Thoracic aorta (tissue), 2 donors: Measurements from ENCODE around the gene ADAMTS17. TPM values are rescaled to one million over a fixed set of nuclear protein-coding genes. Genes with fewer than 3 reads are reported as not detected.

Experiments
- ATAC-seq: fragments of 150-250 bp; one replicate; pipeline ENCODE4 v1.8.0; 2017; ENCODE audit warnings: low read depth; ENCODE audit not compliant: insufficient number of reproducible peaks, low FRiP score
- DNase-seq: peaks from one replicate; pipeline ENCODE4 v3.0.0-alpha.2; 2020; ENCODE audit warnings: low spot score
- H3K27ac ChIP-seq, 2 donors: fragments of 200-600 bp; sonication (generic); 1 replicate in 1 of 2; 2 replicates in 1 of 2; pipeline ENCODE4 v1.5.1; 2016; ENCODE audit warnings: mild to moderate bottlenecking in 2 of 2, moderate library complexity in 2 of 2
- H3K27me3 ChIP-seq: fragments of 200-600 bp; sonication (generic); replicated peaks from 2 replicates; pipeline ENCODE4 v1.6.0; 2016; ENCODE audit warnings: mild to moderate bottlenecking; ENCODE audit not compliant: insufficient read depth
- H3K36me3 ChIP-seq: fragments of 200-600 bp; sonication (generic); one replicate; pipeline ENCODE4 v1.5.1; 2016
- H3K4me1 ChIP-seq, 2 donors: fragments of 200-600 bp; sonication (generic); 1 replicate in 1 of 2; 2 replicates in 1 of 2; pipeline versions ENCODE4 v1.5.1 to v1.6.0; 2016; ENCODE audit warnings: low read depth in 2 of 2, mild to moderate bottlenecking in 1 of 2; ENCODE audit not compliant: control insufficient read depth in 1 of 2
- H3K4me3 ChIP-seq: fragments of 200-600 bp; sonication (generic); 2 replicates; pipeline ENCODE4 v1.5.1; 2016; ENCODE audit warnings: mild to moderate bottlenecking
- H3K9me3 ChIP-seq: fragments of 200-600 bp; sonication (generic); 2 replicates; pipeline ENCODE4 v1.5.1; 2016
- total RNA-seq, 2 donors: library from RNA; depleted of rRNA; stranded (reverse); fragments of >200 nt; gene quantifications; one replicate each; pipeline versions ENCODE4 v1.1.0 to v1.2.3, GENCODE V29; 2016
- TF ChIP-seq, protein P1 (sequence below): fragments of 200-600 bp; sonication (generic); IDR thresholded peaks from one replicate; pipeline ENCODE4 v1.5.1; 2019; ENCODE audit warnings: antibody characterized with exemption

ADAMTS17 gene
- total RNA-seq, 2 donors from 2014 or later, result 2.8 to 8.1 TPM

DNA sequence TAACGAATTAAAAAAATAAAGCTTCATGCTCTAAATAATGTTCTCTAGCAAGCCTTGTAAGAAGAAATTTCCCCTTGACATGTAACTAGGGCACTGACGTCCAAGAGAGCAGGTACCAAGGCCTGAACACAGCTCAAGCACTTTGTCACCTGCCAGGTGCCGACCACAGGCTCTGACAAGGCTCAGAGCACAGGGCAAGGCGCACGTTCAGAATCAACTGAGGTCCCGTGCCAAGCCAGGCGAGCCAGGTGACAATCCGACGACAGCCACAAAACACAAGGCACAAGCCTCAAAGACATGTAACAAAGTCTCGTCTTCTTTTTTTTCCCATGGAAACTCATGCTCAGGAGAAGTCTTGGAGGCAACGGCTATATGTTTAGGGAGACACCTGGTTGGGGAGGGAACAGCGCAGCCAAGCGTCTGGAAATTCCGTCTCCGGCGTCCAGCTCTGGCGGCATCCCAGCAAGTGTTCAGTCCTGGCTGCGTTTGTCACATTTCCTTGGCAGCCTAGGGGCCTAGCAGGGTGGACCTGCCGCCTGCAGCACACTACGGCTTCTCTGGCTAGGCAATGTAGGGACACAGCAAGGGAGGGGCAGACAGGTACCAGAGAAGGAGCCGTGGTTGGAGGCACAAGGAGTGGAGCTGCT, 76.7 kb downstream of the ADAMTS17 start:
- H3K27me3 ChIP-seq, result no peaks in the 10 kb centered on the region
- no peak overlapping the region for H3K4me3 ChIP-seq
- TF ChIP-seq, protein P1, sequence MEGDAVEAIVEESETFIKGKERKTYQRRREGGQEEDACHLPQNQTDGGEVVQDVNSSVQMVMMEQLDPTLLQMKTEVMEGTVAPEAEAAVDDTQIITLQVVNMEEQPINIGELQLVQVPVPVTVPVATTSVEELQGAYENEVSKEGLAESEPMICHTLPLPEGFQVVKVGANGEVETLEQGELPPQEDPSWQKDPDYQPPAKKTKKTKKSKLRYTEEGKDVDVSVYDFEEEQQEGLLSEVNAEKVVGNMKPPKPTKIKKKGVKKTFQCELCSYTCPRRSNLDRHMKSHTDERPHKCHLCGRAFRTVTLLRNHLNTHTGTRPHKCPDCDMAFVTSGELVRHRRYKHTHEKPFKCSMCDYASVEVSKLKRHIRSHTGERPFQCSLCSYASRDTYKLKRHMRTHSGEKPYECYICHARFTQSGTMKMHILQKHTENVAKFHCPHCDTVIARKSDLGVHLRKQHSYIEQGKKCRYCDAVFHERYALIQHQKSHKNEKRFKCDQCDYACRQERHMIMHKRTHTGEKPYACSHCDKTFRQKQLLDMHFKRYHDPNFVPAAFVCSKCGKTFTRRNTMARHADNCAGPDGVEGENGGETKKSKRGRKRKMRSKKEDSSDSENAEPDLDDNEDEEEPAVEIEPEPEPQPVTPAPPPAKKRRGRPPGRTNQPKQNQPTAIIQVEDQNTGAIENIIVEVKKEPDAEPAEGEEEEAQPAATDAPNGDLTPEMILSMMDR, result no peak
- no peak overlapping the region for H3K27ac ChIP-seq
- no peaks in the 10 kb centered on the region for H3K9me3 ChIP-seq
- no peak for DNase-seq
- ATAC-seq, result no peak
- no peaks in the 10 kb centered on the region for H3K36me3 ChIP-seq
- peaks cover 0 to 7% of the 10 kb centered on the region in 2 donors for H3K4me1 ChIP-seq

DNA sequence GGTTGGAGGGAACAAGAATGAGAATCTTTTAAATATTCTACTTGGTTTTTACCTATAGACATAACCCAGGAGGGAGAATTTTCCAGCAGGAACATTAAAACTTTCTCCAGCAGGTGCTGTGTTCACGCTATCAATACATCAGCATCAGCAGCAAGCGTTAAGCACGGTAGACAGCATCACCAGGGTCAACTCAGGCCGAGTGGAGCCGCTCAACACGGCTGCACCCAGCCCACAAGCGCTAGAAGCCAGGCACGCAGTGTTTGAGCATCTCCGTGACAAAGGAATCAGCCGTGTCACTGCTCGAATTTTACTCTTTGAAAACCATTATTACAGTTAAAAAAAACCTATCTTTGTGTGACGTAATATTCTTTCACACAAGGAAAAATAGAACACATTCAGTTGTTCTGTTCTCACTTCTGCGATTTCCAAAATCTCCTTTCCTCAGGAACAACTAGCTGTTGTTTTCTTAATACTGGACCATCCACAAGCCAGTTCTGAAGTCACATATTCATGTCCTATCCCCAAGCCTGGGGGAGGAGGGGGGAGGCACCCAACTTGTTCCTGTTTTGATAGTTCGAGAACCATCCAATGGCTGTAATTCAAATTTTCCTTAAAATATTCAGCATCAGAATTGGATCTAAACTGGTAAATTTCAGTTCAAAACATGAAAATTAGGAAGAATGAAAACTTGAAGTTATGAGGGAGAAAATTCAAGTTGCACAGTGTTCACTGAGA, 77.9 kb downstream of the ADAMTS17 start:
- TF ChIP-seq, protein P1, result no peak
- Histone ChIP-seq H3K4me1 (peaks cover 0 to 7% of the 10 kb centered on the region in 2 donors), H3K27me3 (no peaks in the 10 kb centered on the region), H3K27ac (no peak overlapping the region), H3K4me3 (no peak overlapping the region), H3K9me3 (no peaks in the 10 kb centered on the region), H3K36me3 (no peaks in the 10 kb centered on the region)
- ATAC-seq (no peak), DNase-seq (no peak)

- DNase-seq, result no peak
- Histone ChIP-seq H3K4me1 (peaks cover 0 to 7% of the 10 kb centered on the region in 2 donors), H3K9me3 (no peaks in the 10 kb centered on the region), H3K27me3 (no peaks in the 10 kb centered on the region), H3K4me3 (no peak overlapping the region), H3K36me3 (no peaks in the 10 kb centered on the region), H3K27ac (no peak overlapping the region)
- TF ChIP-seq, protein P1, result no peak
- ATAC-seq, result no peak
These were observed 78.7 kb downstream of the ADAMTS17 start for GRCh38 chr15:100263031-100263430.

DNA sequence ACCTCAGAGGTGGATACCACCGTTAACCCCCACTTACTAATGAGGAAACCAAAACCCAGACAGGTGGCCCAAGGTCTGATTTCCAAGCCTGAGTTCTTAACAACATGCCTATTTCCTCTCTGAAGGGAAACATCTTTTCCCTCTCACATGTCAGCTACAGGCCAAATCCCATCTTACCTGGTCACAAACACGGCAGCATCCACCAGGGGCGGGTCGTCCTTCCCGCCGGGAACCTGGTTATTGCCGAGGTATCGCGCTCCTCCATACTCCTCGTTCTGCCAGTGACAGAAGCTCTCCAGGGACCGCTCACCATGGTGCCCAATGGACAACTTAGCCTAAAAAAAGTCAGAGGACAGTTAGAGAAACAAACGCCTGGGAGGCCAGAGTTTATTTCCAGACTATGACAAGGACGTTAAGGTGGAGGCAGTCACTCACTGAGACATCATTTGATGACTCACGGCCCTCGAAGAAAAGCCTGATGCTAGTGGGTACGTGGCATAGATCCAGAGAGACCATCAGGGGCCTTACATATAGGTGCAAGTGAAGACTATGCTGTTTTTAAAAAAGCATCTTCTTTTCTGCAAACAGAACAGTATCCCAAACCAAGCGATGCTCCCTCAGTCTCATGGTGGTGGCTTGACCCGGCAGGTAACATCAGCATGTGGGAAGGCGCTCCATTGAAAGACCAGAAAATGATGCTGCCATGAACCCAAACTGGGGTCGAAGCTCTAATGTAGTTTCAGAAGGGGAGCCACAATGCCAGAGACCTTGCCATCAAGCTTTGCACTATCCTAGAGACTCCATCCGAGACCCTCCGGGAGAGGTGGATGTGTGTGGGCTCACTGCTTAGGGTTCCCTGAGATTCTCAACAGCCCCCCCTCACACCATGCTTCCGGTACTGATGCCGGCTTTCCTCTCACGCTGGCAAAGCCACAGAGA, 80.2 kb downstream of the ADAMTS17 start:
- no peaks in the 10 kb centered on the region for H3K9me3 ChIP-seq
- no peak overlapping the region for H3K4me3 ChIP-seq

More for the DNA sequence above, 80.2 kb downstream of the ADAMTS17 start:
- Histone ChIP-seq H3K27ac (no peak overlapping the region), H3K27me3 (no peaks in the 10 kb centered on the region), H3K36me3 (no peaks in the 10 kb centered on the region), H3K4me1 (peaks cover 0 to 7% of the 10 kb centered on the region in 2 donors)
- TF ChIP-seq, protein P1, result no peak
- ATAC-seq (no peak), DNase-seq (no peak)
